ENCODE measurements around the gene PGLYRP2.

- TF ChIP-seq CTCF (IDR thresholded peaks at IDR 0.05) (no peak), POLR2A (IDR thresholded peaks at IDR 0.05) (no peak)
Measured at GRCh38 chr19:15424121-15424520, 55.2 kb downstream of the PGLYRP2 start.

All from adrenal gland (tissue), 5 donors.